H1 (cell line): ENCODE measurements around the gene DMXL1. TPM values are rescaled to one million over a fixed set of nuclear protein-coding genes. Genes with fewer than 3 reads are reported as not detected.
"Not testable (repeated sequence)": the region's sequence is repeated elsewhere in the genome, so short reads cannot be mapped to it uniquely, and the experiment has no call there.

ENCODE experiments used
- CTCF ChIA-PET: fragments of 300-600 bp; sonication (Branson Sonifier 250); formaldehyde crosslinking; loops from one replicate; lab custom pipeline; 2021; ENCODE audit not compliant: partially characterized antibody; lab: Charles Lee
- POLR2A ChIA-PET: fragments of 300-600 bp; sonication (Branson Sonifier 250); formaldehyde crosslinking; loops from one replicate; lab custom pipeline; 2021; ENCODE audit warnings: inconsistent platforms; ENCODE audit not compliant: partially characterized antibody; lab: Charles Lee
- DNase-seq, 2 experiments: peaks; one replicate each; pipeline versions ENCODE4 v3.0.0 to v3.0.0-alpha.2; 2010 to 2022; ENCODE audit warnings: low spot score in 2 of 2, low read depth in 1 of 2, mixed read lengths in 1 of 2
- FAIRE-seq: peaks from 2 replicates; lab custom pipeline; 2011; peaks lifted over from hg19 to GRCh38; lab: Jason Lieb, UNC
- H2AFZ ChIP-seq: 2 replicates; pipeline ENCODE4 v1.8.1; 2012; ENCODE audit warnings: low read length, inconsistent platforms
- H2AK5ac ChIP-seq: 2 replicates; pipeline ENCODE4 v1.6.1; 2013; ENCODE audit warnings: low read depth, low read length
- H2BK120ac ChIP-seq: replicated peaks from 2 replicates; pipeline ENCODE3; 2013; ENCODE audit warnings: low read depth, low read length, inconsistent platforms
- H2BK12ac ChIP-seq: 2 replicates; pipeline ENCODE4 v1.6.1; 2013; ENCODE audit warnings: low read depth, low read length
- H2BK15ac ChIP-seq: 2 replicates; pipeline ENCODE4 v1.6.1; 2013; ENCODE audit warnings: low read length
- H2BK20ac ChIP-seq: 2 replicates; pipeline ENCODE4 v1.6.1; 2013; ENCODE audit warnings: low read length
- H2BK5ac ChIP-seq: 2 replicates; pipeline ENCODE4 v1.6.1; 2013; ENCODE audit warnings: low read depth, low read length
- H3K14ac ChIP-seq: 2 replicates; pipeline ENCODE4 v1.6.1; 2013; ENCODE audit warnings: inconsistent platforms; ENCODE audit not compliant: insufficient read length
- H3K18ac ChIP-seq: 2 replicates; pipeline ENCODE4 v1.6.1; 2013; ENCODE audit warnings: low read length; ENCODE audit errors: extremely low read depth
- H3K23ac ChIP-seq: 2 replicates; pipeline ENCODE4 v1.6.1; 2013; ENCODE audit warnings: inconsistent platforms; ENCODE audit not compliant: insufficient read length
- H3K23me2 ChIP-seq: 2 replicates; pipeline ENCODE4 v1.6.1; 2013; ENCODE audit warnings: low read depth, low read length
- H3K27ac ChIP-seq: 2 replicates; pipeline ENCODE4 v1.6.1; 2011; ENCODE audit warnings: low read depth, low read length, inconsistent platforms
- H3K27me3 ChIP-seq, 4 experiments: replicated peaks in 1 of 4; 1 replicate in 1 of 4; 2 replicates in 3 of 4; pipeline versions ENCODE4 v1.6.1 to v1.8.1; 2011 to 2013; ENCODE audit warnings: low read length in 3 of 4, mild to moderate bottlenecking in 3 of 4, inconsistent platforms in 2 of 4, mixed read lengths in 2 of 4, moderate library complexity in 1 of 4; ENCODE audit not compliant: control insufficient read depth in 3 of 4, insufficient read depth in 3 of 4; ENCODE audit errors: extremely low read depth in 1 of 4
- H3K36me3 ChIP-seq, 4 experiments: 2 replicates each; pipeline versions ENCODE4 v1.6.1 to v1.8.1; 2011 to 2013; ENCODE audit warnings: mild to moderate bottlenecking in 4 of 4, low read length in 3 of 4, moderate library complexity in 2 of 4, control low read depth in 1 of 4, inconsistent platforms in 1 of 4; ENCODE audit not compliant: insufficient read depth in 4 of 4, control insufficient read depth in 2 of 4
- H3K4ac ChIP-seq: replicated peaks from 2 replicates; pipeline ENCODE3; 2013; ENCODE audit warnings: low read length, low read depth, mixed read lengths, inconsistent platforms; ENCODE audit not compliant: insufficient read length
- H3K4me1 ChIP-seq, 4 experiments: replicated peaks in 1 of 4; 1 replicate in 1 of 4; 2 replicates in 3 of 4; pipeline versions ENCODE4 v1.6.1 to v1.8.1; 2011 to 2013; ENCODE audit warnings: low read length in 3 of 4, inconsistent platforms in 2 of 4, mixed read lengths in 1 of 4; ENCODE audit not compliant: insufficient read depth in 4 of 4, control insufficient read depth in 3 of 4
- H3K4me2 ChIP-seq, 2 experiments: 2 replicates each; pipeline versions ENCODE4 v1.6.1 to v1.8.1; 2011 to 2013; ENCODE audit warnings: low read depth in 2 of 2, low read length in 2 of 2, control low read depth in 1 of 2, inconsistent platforms in 1 of 2, mild to moderate bottlenecking in 1 of 2; ENCODE audit not compliant: insufficient read depth in 1 of 2
- H3K4me3 ChIP-seq, 4 experiments: fragments of 200-600, 300-600 bp in 1 of 4; sonication (generic), shearing (Covaris generic), sonication (Bioruptor Twin) in 1 of 4; 2 replicates each; pipeline versions ENCODE4 v1.5.1 to v1.8.1; 2011 to 2016; ENCODE audit warnings: low read length in 4 of 4, low read depth in 3 of 4, control low read depth in 2 of 4, inconsistent platforms in 2 of 4, mild to moderate bottlenecking in 2 of 4, mixed read lengths in 1 of 4, moderate library complexity in 1 of 4; ENCODE audit not compliant: insufficient read depth in 2 of 4; ENCODE audit errors: extremely low read depth in 1 of 4
- H3K56ac ChIP-seq: replicated peaks from 2 replicates; pipeline ENCODE3; 2013; ENCODE audit warnings: low read depth, mild to moderate bottlenecking, mixed read lengths, low read length, inconsistent platforms; ENCODE audit not compliant: insufficient read length
- H3K79me1 ChIP-seq: 2 replicates; pipeline ENCODE4 v1.6.1; 2013; ENCODE audit warnings: low read depth, low read length, control low read depth
- H3K79me2 ChIP-seq, 2 experiments: 2 replicates each; pipeline versions ENCODE4 v1.6.1 to v1.8.1; 2012 to 2013; ENCODE audit warnings: low read length in 2 of 2, mild to moderate bottlenecking in 2 of 2, inconsistent platforms in 1 of 2; ENCODE audit not compliant: insufficient read depth in 2 of 2, control insufficient read depth in 1 of 2
- H3K9ac ChIP-seq, 4 experiments: replicated peaks in 1 of 4; 1 replicate in 1 of 4; 2 replicates in 3 of 4; pipeline versions ENCODE4 v1.6.1 to v1.8.1; 2011 to 2013; ENCODE audit warnings: low read depth in 3 of 4, low read length in 3 of 4, control low read depth in 2 of 4, mild to moderate bottlenecking in 2 of 4, moderate library complexity in 2 of 4, inconsistent platforms in 1 of 4; ENCODE audit errors: extremely low read depth in 1 of 4
- H3K9me3 ChIP-seq, 2 experiments: 2 replicates each; pipeline versions ENCODE4 v1.6.1 to v1.8.1; 2012 to 2013; ENCODE audit warnings: mild to moderate bottlenecking in 2 of 2, moderate library complexity in 2 of 2, control low read depth in 1 of 2, inconsistent platforms in 1 of 2, low read depth in 1 of 2, low read length in 1 of 2, mixed read lengths in 1 of 2; ENCODE audit not compliant: insufficient read depth in 2 of 2
- H4K20me1 ChIP-seq, 2 experiments: replicated peaks in 1 of 2; 2 replicates each; pipeline versions ENCODE3 to v1.8.1; 2011 to 2013; ENCODE audit warnings: inconsistent platforms in 2 of 2, low read length in 2 of 2, mild to moderate bottlenecking in 1 of 2; ENCODE audit not compliant: insufficient read depth in 2 of 2, control insufficient read depth in 1 of 2
- H4K5ac ChIP-seq: 2 replicates; pipeline ENCODE4 v1.6.1; 2013; ENCODE audit warnings: low read length, low read depth, mixed read lengths, inconsistent platforms; ENCODE audit not compliant: insufficient read length
- H4K8ac ChIP-seq: 2 replicates; pipeline ENCODE4 v1.8.0; 2013; ENCODE audit warnings: mild to moderate bottlenecking, moderate library complexity, low read length, inconsistent platforms; ENCODE audit not compliant: insufficient read depth; ENCODE audit errors: extremely low read depth
- H4K91ac ChIP-seq: replicated peaks from 2 replicates; pipeline ENCODE3; 2013; ENCODE audit warnings: low read length, mixed read lengths, inconsistent platforms; ENCODE audit not compliant: insufficient read length
- WGBS, 2 experiments: shearing (Covaris generic) in 1 of 2; methylation state at CpG; one replicate each; pipeline versions ENCODE4 v1.1.6 to v1.1.7; 2013 to 2015; ENCODE audit warnings: low lambda C conversion rate in 2 of 2, mixed read lengths in 2 of 2, inconsistent platforms in 1 of 2, low coverage in 1 of 2, missing lambda C conversion rate in 1 of 2; ENCODE audit not compliant: insufficient replicate concordance in 2 of 2, insufficient coverage in 1 of 2, insufficient read length in 1 of 2; ENCODE audit errors: extremely low coverage in 1 of 2, missing lambda C conversion rate in 1 of 2; 5-methylcytosine and 5-hydroxymethylcytosine counted together
- polyA plus RNA-seq, 7 experiments: library from polyadenylated mRNA; depleted of rRNA in 3 of 7; stranded (reverse) in 5 of 7; unstranded in 2 of 7; fragments of >200 nt in 5 of 7; fragments of 200-250 nt in 2 of 7; gene quantifications; 1 replicate in 5 of 7; 2 replicates in 1 of 7; 4 replicates in 1 of 7; pipeline versions ENCODE4 v1.2.1 to v1.2.3, GENCODE V29; 2011 to 2013; ENCODE audit warnings: missing spikeins in 2 of 7, mixed read lengths in 2 of 7
- total RNA-seq: library from RNA; stranded (reverse); fragmentation: NEBNext Ultra II Directional; extraction: Animal tissue kit (Norgen Biotek cat#: 25700); gene quantifications from 2 replicates; pipeline ENCODE4 v1.2.1, GENCODE V29; 2021

The DMXL1 gene
- total and polyA plus RNA-seq, 2 of the 8 experiments (the other 6 are each of a cell fraction or from before 2014, with no cell fraction given), result 10.1 to 43.9 TPM

- H2BK5ac ChIP-seq, H3K4me2 ChIP-seq, H3K79me2 ChIP-seq, H3K4me3 ChIP-seq, H3K4ac ChIP-seq, H3K27me3 ChIP-seq, H3K4me1 ChIP-seq, FAIRE-seq, H3K9ac ChIP-seq, H3K18ac ChIP-seq, H2BK120ac ChIP-seq, H4K5ac ChIP-seq, H3K79me1 ChIP-seq, H3K56ac ChIP-seq, H4K20me1 ChIP-seq, H2BK15ac ChIP-seq, H2AFZ ChIP-seq, H4K8ac ChIP-seq, CTCF ChIA-PET, H3K23me2 ChIP-seq, H3K14ac ChIP-seq, H3K23ac ChIP-seq, H2AK5ac ChIP-seq, H2BK12ac ChIP-seq, H4K91ac ChIP-seq, DNase-seq, H3K27ac ChIP-seq, H2BK20ac ChIP-seq: not testable (repeated sequence)
- POLR2A ChIA-PET, result interaction anchor here (0.6 kb wide), 1 partner anchor 10 kb away, joined by 3 read pairs; no protein-coding TSS in a partner anchor
- WGBS, 2 experiments, result 88% methylated on average over 4 of the region's 4 CpGs; no CpG with 5 or more reads in 1 of the 2 experiments
- Histone ChIP-seq H3K9me3 (peaks cover 47% of the 10 kb centered on the region in 2 experiments), H3K36me3 (peaks cover 3 to 71% (median 37%) of the 10 kb centered on the region in 4 experiments; a peak in 7 of 8 replicates)
Measured at GRCh38 chr5:119135743-119136142, 64.9 kb downstream of the DMXL1 start.
